HT1080 (cell line): Measurements from ENCODE around the gene LRRC17. TPM values are rescaled to one million over a fixed set of nuclear protein-coding genes. Genes with fewer than 3 reads are reported as not detected.
"Not testable (repeated sequence)": the region's sequence is repeated elsewhere in the genome, so short reads cannot be mapped to it uniquely, and the experiment has no call there.

Experiments used
- DNase-seq: peaks from one replicate; pipeline ENCODE4 v3.0.0-alpha.2; 2015; ENCODE audit warnings: low read depth
- total RNA-seq: library from RNA; depleted of rRNA; stranded (reverse); fragments of >200 nt; shearing (Covaris generic); gene quantifications from 2 replicates; pipeline ENCODE4 v1.2.3, GENCODE V29; 2014

Gene LRRC17
- total RNA-seq, 1 experiment from 2014 or later: 17.0 TPM

DNA sequence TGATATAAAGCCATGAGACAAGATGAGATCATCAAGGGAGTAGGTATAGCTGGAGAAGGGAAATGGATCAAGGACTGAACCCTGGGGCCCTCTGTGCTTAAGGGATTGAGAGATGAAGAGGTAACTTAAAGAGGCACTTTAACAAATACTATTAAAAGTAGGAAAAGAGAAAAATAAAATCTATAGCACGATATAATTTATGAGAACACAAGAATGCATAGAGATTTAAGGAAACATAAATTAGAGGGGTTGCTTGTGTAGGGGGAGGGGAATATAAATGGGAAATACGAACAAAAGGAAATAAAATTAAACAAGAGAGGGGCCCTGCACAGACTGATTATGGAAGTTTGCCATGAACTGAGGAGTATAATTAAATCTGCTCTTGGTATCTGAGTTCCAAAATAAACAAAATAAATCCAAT lies 15.6 kb upstream of the LRRC17 start:
- DNase-seq: no peak

DNA sequence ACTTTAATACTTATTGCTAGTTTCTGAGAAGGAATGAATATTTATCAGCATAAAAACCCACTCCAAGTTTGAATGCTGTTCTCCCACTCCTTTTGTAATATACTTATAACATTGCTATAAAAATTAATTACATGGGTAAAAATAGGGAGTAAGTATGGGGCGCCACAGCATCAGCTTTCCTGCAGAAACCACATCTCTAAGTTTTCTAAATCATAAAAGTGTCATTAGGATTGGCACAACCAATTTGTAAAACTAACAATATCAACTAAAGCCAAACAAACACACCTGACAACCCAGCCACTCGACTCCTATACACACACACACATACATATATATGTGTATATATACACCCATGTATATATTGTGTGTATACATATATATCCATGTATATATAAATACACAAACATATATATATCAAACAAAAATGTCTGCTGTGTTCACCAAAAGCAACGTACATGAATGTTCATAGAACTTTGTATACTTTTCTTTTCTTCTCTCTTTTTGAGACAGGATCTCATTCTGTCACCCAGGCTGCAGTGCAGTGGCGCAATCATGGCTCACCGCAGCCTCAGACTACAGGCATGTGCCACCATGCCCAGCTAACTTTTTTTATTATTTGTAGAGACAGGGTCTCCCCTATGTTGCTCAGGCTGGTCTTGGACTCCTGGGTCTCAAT lies 14.8 kb upstream of the LRRC17 start:
- DNase-seq: no peak

DNA sequence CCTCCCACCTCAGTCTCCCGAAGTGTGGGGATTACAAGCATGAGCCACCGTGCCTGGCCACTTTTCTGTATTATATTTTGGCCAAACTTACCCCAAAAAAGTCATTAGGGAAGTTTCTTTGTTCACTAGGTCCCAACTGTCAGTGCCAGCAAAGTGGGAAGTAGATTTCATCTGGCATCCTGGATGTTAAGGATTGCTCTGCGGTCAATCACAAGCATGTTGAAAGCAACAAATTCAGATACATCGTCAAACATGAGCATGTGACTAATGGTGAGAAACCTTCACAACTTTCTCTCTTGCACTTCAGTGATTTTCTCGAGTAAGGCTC lies 14.3 kb upstream of the LRRC17 start:
- no peak for DNase-seq

DNA sequence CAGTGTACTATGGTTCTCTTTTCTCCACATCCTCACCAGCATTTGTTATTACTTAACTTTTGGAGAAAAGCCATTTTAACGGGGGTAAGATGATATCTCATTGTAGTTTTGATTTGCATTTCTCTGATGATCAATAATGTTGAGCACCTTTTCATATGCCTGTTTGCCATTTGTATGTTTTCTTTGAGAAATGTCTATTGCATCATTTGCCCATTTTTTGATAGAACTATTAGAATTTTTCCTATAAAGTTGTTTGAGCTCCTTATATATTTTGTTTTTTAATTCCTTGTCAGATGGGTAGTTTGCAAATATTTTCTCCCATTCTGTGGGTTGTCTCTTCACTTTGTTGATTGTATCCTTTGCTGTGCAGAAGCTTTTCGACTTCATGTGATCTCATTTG lies 10.7 kb upstream of the LRRC17 start:
- not testable (repeated sequence) for DNase-seq

DNA sequence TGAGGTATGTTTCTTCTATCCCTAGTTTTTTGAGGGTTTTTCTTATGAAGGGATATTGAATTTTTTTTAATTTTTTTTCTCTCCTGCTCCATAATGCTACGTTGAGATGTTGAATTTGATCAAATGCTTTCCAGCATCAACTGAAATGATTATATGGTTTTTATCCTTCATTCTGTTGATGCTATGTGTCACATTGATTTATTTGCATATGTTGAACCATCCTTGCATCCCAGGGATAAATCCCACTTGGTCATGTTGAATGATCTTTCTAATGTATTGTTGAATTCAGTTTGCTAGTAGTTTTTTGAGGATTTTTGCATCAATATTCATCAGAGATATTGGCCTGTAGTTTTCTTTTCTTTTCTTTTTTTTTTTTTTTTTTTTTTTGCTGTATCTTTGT lies 9.2 kb upstream of the LRRC17 start:
- not testable (repeated sequence) for DNase-seq

DNA sequence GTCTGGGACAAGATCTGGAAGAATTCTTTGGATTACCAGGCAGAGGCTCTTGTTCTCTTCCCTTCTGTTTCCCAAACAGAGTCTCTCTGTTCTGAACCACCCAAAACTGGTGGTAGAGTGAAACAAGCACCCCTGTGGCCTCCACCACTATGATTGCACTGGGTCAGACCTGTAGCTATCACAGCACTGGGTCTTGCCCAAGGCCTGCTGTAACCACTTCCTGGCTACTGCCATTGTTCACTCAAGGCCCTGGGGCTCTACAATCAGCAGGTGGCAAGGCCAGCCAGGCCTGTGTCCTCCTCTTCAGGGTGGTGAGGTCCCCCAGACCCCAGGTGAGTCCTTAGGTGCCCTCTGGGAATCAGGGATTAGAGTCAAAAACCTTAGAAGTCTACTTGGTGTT lies 4.1 kb upstream of the LRRC17 start:
- DNase-seq: peak; percentile 24

DNA sequence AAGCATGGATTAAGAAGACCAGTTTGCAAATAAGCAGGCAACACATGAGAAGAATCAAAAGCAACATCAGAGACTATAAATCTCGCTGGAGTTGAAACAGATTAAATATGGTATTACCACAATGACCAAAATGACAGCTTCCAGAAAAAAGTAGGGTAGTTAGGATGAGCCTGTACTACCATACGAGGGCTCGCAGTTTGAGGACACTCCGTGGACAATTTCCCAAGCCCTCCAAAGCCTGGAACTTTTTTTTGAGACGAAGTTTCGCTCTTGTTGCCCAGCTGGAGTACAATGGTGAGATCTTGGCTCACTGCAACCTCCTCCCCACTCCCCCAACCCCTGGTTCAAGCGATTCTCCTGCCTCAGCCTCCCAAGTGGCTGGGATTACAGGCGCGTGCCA lies 1.0 kb downstream of the LRRC17 start:
- DNase-seq: no peak

DNA sequence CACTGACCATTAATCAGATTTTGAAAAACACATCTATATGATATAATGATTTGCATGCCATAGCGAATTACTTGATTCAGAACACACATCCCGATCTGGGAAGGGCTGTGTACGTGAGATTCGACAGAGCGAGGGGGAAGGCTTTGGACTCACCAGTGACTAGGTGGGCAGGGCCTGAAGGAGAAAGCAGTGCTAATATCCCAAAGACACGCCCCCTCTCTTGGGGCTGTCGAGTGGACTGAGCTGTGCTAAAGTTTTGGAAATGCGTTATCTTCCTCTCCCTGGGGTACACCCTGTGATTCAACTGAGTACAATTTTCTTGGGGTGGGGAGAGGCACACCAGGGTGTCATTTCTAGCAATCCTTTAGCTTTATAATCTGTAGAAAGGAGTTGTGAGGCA lies 1.8 kb downstream of the LRRC17 start:
- DNase-seq: no peak

DNA sequence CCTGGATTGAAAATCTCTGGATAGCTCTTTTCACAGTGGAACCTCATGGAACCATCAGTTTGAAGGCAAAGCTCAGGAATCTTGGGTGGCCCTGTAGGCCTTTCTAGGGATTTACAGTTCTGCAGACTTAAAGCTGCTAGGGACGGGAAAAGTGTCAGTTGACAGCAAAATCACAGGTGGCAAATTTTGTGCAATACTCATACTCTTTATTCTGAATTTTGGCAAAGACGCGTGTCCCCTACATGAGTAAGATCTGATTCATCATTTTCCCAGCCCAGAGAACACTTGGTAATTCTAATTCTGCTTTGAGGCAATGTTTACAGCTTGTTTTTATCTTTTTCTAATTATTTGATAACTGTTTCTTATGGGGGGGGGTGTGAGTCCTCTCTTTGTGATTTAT lies 3.6 kb downstream of the LRRC17 start:
- DNase-seq: peak; percentile 81

DNA sequence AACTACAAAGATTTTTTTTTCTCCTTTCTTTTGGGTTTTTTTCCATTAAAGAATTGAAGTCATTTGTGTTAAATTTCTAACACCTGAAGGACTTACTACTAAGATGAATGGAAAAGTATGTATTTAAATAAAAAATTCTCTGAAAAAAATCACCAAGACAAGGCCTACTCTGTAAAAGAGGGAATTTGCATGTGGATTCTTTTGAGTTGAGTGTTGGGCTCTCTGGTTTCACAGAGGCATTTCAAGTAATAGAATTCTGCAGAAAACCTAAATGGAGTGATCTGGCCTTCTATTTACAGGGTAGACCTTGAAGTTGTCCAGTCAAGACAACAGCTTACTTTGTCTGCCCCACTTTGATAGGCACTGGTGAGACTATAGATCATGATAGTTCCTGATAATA lies 4.1 kb downstream of the LRRC17 start:
- DNase-seq: peak; percentile 41

DNA sequence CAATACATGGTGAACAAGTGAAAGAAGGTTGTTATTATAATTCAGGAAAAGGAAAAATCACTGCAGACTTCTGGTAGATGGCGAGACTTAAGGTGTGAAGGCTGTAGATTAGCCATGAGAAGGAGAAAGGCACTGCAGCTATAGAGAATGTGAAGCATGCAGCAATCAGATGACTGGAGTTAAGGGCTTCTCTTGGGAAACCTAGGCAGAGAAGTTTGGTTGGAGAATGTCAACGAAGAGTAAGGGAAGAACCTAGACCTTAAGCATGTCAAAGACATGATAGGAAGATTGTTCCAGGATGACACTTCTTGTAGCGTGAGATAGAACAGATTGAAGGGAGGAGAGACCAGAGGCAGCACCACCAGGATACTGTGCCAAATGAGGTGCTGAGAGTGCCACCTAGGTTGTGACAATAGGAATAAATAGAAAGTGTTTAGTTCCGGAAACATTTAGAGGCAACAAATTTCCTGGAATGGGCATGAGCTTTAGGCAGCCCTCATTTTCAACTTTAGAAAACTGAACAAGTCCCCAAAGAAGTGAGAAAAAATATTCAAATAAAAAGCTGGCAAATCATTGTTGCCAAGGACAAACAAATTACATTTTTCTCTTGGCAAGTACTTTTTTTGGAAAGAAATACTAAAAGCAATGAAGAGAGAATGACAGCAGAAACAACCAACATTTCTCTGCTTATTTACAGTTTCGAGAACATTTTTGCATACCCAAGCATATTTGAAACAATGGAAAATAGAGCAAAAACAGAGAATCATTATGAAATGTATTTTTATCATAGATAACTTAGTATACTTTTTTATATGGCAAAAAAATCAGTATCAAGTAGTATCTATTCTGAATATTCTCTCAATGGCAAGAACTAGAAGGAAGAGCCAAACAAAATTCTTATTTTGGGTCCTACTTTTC lies 4.9 kb downstream of the LRRC17 start:
- DNase-seq: no peak

DNA sequence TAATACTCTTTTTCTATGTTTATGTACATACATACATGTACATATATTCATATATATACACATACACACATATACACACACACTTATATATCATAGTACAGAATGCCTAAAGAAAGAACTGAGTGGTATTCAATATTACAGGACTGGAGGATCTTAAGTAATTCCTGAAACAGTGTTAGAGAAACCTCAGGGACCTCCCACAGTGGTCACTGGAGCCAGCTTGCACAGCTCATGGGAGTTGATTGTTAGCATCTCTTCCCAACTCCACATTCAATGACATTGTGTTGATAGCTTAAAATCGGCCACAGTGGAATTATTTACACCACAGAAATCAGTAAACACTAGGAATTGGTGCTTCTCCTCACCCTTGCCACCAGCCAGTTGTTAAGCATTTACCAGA lies 6.0 kb downstream of the LRRC17 start:
- no peak for DNase-seq

DNA sequence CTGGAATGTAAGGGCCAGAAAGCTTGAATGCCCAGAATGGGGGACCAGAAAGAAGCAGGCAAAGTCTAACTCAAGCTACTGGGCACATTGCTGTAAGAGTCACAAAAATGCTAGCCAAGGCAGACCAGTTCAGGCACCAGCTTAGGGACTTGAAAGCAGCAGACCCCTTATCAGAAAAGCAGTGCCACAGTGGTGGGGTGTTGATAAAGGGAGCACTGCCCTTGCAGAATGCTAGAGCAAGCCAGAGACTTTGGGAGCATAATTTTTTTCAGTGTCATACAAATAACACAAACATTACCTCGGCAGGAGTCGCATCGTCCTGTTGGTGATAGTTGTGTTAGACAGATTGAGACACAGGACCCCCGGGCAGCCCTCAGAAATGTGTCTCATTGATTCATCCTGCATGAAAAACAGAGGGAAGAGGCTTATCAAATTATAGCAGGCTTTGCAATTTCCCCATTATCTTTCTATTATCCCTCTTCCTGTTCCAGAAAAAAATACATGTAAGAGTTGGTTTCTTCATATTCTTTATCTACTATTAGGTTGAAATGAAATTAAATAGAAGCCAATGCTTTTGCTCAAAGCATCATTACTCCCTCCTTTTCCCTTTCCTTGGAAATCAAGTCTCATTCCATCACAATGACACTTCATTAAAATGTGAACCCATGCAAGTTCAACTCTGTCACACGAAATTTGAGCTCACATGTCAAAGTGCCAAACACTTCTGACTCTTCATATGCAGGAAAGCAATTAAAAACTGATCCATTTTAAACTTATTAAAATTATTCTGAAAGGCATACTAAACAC lies 13.4 kb downstream of the LRRC17 start:
- no peak for DNase-seq

DNA sequence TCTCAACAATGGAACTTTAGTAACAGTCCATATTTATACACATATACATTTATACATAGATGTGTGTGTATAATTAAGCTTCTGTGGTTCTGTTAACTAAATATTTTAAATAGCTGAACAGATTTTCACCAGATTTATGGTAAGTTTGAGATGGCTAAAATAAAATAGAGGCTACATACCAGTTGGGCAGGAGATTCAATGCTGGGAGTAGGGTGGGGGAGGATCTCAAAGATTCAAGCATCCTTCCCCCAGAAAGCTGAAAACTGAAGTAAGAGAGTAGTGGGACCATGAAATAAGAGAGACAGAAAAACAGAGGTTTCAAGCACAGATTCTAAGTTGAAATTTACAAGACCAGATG lies 14.0 kb downstream of the LRRC17 start:
- no peak for DNase-seq

DNA sequence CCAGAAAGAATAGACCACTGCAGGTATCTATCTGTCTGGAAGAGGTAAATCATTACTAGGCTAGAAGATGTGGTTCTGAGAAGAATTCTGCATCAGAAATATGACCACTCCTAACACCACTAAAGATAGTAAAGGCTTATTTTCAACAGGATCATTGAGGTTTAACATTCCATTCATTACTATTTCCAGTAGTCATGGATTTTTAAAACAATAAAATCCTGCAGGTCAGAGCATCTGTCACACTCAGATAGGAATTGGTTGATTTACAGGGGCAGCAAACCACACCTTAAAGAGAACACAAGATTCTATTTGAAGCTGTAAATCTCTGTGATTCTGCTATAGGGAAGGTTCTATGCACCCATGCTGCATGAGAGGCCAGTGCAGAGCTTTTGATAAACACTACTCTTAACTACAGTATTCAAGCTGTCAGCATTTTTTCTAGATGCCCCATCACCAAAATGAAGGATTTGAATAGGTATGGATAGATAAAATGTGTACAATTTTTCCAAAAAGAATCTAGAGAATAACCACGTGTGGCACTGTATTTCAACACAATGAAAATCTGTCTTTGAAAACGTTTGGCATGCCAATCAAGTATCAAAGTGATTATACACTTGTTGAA lies 14.6 kb downstream of the LRRC17 start:
- peak; percentile 28 for DNase-seq

DNA sequence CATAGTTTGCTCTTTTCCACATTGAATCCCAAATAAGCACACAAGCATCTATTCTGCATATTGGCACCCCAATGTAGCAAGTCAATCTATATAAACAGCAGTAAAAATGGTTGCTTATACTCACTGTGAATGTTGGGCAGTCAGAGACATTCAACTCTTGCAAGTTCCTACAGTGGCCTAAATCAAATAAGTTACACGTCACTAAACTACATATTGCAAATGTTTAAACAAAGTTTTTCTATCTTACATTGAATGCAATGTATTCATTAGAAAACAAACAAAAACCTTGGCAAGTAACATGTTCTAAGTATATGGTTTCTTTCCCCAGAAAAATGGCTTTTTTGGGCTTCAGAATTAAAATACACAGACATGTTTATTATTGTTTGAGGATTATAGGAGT lies 19.0 kb downstream of the LRRC17 start:
- no peak for DNase-seq

DNA sequence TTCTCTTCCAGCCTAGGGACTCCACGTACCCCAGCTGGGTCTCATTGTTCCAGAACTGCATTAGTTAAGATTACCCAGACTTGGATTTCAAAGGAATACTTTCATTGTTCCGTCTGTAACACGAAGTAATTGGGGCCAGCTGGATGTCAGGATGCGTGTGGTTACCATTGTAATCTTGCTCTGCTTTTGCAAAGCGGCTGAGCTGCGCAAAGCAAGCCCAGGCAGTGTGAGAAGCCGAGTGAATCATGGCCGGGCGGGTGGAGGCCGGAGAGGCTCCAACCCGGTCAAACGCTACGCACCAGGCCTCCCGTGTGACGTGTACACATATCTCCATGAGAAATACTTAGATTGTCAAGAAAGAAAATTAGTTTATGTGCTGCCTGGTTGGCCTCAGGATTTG lies 21.0 kb downstream of the LRRC17 start:
- DNase-seq: no peak

DNA sequence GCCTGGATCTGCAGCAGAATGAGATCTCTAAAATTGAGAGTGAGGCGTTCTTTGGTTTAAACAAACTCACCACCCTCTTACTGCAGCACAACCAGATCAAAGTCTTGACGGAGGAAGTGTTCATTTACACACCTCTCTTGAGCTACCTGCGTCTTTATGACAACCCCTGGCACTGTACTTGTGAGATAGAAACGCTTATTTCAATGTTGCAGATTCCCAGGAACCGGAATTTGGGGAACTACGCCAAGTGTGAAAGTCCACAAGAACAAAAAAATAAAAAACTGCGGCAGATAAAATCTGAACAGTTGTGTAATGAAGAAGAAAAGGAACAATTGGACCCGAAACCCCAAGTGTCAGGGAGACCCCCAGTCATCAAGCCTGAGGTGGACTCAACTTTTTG lies 21.4 kb downstream of the LRRC17 start:
- no peak for DNase-seq

DNA sequence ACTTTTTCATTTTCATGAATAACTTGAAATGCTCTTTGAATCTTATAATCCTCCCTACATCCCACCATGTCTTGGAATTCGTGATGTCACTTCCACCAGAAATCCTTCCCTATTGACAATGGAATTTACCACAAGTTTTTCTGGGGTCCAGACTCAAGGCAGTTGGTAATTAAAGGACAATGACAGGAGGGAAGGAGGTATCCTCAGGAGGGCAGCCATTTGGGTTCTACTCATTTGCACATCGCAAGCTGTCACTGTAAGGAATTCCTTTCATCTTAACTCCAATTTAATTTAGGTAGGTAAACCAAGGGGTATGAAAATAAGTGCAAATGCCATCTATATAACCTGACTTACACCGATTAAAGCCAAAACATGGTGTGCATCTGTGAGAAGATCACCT lies 21.9 kb downstream of the LRRC17 start:
- DNase-seq: no peak

DNA sequence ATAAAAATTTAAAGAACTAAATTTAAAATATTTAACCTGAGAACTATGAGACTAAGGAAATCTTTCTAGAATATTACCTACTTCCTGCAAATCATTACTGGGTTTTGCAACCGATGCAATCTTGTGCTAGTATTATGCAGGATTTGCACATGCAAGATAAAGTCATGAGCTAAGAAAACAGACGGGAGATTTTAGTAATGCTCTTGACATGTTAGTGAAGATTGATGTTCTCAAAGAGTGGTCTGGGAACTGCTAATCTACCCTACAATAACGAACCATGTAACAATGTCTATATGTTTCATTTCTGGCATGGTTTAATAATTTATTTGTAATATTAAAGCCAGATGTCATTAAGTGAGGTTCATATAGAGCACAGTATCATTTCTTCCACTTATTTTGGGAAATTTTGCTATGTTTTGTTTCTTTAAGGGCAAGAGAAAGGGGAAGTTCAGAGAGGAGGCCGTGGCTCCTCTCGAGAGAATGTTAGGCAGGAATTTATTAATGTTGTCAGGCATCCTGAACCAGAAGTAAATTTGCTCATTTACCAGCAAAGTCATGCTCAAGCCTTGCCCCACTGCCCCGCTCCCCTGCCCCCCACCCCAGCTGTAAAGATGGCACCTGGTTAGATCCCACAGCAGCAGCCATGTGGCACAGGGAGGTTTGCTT lies 22.8 kb downstream of the LRRC17 start:
- no peak for DNase-seq

DNA sequence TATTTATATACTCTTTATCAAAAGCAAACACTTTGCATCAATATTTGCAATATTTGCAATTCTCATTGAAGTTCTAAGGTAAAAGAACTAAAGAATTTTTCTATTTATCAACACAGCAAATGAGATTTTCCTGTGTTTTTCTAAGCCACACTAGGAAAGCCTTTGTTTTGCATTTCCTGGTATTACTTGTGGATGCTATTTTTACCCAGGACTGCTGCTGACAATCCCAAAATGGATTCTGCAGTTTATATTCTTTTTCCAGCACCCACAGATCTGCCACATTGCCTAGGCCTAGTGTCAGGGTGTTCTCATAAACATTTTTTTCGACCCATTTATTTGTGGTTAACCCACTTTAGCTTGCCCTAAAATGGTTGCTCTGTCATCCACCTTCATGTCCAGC lies 25.9 kb downstream of the LRRC17 start:
- no peak for DNase-seq
